AG10803 (cell line): ENCODE data around the gene TGFBR3.

ENCODE experiments used
- DNase-seq: peaks from one replicate; pipeline ENCODE4 v3.0.0; 2010; ENCODE audit warnings: low read depth
- H3K4me3 ChIP-seq: 2 replicates; pipeline ENCODE4 v1.5.1; 2011; ENCODE audit warnings: mild to moderate bottlenecking, low read length, control low read depth
- CTCF ChIP-seq: conservative IDR thresholded peaks from 2 replicates; pipeline ENCODE4 v1.5.1; 2011; ENCODE audit warnings: mild to moderate bottlenecking, low read length, control low read depth, inconsistent platforms

Gene TGFBR3

GRCh38 chr1:91635763-91636162, 250.2 kb downstream of the TGFBR3 start:
- peak; percentile 42 for DNase-seq
- no peak for TF ChIP-seq CTCF
- H3K4me3 ChIP-seq, result no peak overlapping the region

- TF ChIP-seq CTCF, result no peak
- no peak overlapping the region for H3K4me3 ChIP-seq
- no peak for DNase-seq
Observed at GRCh38 chr1:91633438-91633837, 252.5 kb downstream of the TGFBR3 start.

GRCh38 chr1:91631718-91632330, 254.1 kb downstream of the TGFBR3 start:
- no peak overlapping the region for H3K4me3 ChIP-seq
- TF ChIP-seq CTCF, result no peak
- DNase-seq, result no peak

GRCh38 chr1:91630803-91631202, 255.1 kb downstream of the TGFBR3 start:
- TF ChIP-seq CTCF, result no peak
- H3K4me3 ChIP-seq, result no peak overlapping the region
- DNase-seq, result no peak
